HuH-7.5 (cell line): ENCODE measurements around the gene MATN1.
"Not testable (repeated sequence)": the region's sequence is repeated elsewhere in the genome, so short reads cannot be mapped to it uniquely, and the experiment has no call there.

Experiments
- DNase-seq: peaks from one replicate; pipeline ENCODE4 v3.0.0; 2011; ENCODE audit warnings: low spot score

The MATN1 gene

GRCh38 chr1:30695439-30695841, 27.9 kb downstream of the MATN1 start:
- no peak for DNase-seq

- no peak for DNase-seq
These were observed 28.9 kb downstream of the MATN1 start for GRCh38 chr1:30694280-30695175.

GRCh38 chr1:30693822-30694221, 29.6 kb downstream of the MATN1 start:
- DNase-seq, result no peak

- DNase-seq, result no peak
These were observed 30.0 kb downstream of the MATN1 start for GRCh38 chr1:30693366-30693765.

- DNase-seq, result no peak
These were observed 30.5 kb downstream of the MATN1 start for GRCh38 chr1:30692948-30693301.

- no peak for DNase-seq
These were observed 31.0 kb downstream of the MATN1 start for GRCh38 chr1:30692201-30692947.

GRCh38 chr1:30691480-30691879, 31.9 kb downstream of the MATN1 start:
- DNase-seq, result no peak

- DNase-seq, result no peak
These were observed 33.3 kb downstream of the MATN1 start for GRCh38 chr1:30689901-30690645.

- no peak for DNase-seq
These were observed 34.2 kb downstream of the MATN1 start for GRCh38 chr1:30688920-30689794.

GRCh38 chr1:30688516-30688915, 34.9 kb downstream of the MATN1 start:
- not testable (repeated sequence) for DNase-seq

- DNase-seq, result no peak
These were observed 35.5 kb downstream of the MATN1 start for GRCh38 chr1:30687886-30688285.

- DNase-seq, result no peak
These were observed 37.0 kb downstream of the MATN1 start for GRCh38 chr1:30686236-30686935.

GRCh38 chr1:30685796-30686165, 37.6 kb downstream of the MATN1 start:
- DNase-seq, result no peak

- DNase-seq, result no peak
These were observed 38.2 kb downstream of the MATN1 start for GRCh38 chr1:30684881-30685795.

- DNase-seq, result no peak
These were observed 39.1 kb downstream of the MATN1 start for GRCh38 chr1:30684259-30684658.

- no peak for DNase-seq
These were observed 39.7 kb downstream of the MATN1 start for GRCh38 chr1:30683699-30684098.

- no peak for DNase-seq
These were observed 40.7 kb downstream of the MATN1 start for GRCh38 chr1:30682396-30683275.

- DNase-seq, result no peak
These were observed 41.6 kb downstream of the MATN1 start for GRCh38 chr1:30681782-30682181.

GRCh38 chr1:30680879-30681278, 42.5 kb downstream of the MATN1 start:
- no peak for DNase-seq
